Anterior cingulate cortex (tissue), 58 donors: Measurements from ENCODE around the gene ITPR3.

Experiments
- DNase-seq, 58 donors: peaks; one replicate each; lab custom pipeline; 2025; lab: John Stamatoyannopoulos, UW

The ITPR3 gene

GRCh38 chr6:33695451-33695887 lies 74.3 kb downstream of the ITPR3 start:
- DNase-seq, result peak in 17 of 58 donors; percentile 8 to 68 (median 23)

DNA sequence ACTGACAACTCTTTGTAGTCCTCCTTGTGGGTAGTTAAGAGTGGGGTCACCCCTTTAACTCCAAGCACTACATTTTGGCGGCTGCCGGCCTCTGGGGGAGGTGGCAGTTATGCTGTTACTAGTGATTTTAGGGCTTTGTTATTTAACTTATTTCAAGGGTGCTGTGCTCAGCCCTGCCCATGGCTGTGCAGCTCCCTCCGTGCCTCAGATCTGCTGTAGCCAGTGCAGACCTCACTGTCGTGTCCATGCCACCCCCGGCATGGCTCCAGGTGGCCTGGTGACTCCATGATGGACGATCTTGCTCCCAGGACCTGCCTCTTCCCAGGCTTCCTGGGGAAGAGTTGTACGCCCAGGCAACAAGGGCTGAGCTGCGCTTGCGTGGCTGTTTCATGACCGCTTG lies 75.0 kb downstream of the ITPR3 start:
- DNase-seq, result no peak

GRCh38 chr6:33696548-33697518 lies 75.7 kb downstream of the ITPR3 start:
- DNase-seq, result peak in 13 of 58 donors; percentile 9 to 44 (median 16)

DNA sequence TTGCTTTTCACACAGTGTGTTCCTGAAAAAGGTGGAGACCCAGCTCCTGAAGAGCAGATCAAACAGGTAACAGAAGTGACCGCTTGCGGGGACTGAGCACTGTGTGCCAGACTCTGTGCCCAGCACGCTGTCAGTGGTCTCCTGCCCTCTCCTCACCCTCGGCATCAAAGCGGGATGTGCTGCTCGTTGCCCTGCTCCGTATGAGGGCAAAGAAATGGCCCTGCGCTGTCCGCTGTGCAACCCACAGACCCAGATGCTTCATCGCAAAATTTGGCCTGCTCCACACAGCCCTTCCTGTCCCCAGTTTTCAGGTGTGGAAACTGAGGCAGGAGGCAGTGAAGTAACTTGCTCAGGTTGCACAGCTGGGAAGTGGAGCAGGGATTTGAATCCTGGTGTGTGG lies 76.7 kb downstream of the ITPR3 start:
- DNase-seq, result no peak

DNA sequence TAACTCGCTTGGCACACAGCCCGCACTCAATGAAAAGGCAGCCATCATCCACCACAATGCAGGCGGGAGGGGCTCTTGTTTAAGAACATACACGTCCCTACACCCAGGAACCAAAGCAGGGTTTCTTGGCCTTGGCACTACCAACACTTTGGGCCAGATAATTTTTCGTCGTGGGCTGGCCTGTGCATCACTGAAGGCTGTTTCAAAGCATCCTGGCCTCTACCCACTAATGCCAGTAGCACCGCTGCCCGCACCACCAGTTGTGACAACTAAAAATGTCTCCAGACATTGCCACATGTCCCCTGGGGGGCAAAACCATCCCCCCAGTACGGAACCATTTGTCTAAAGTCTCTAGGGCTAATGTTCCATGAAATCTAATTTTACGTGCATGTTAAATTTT lies 77.4 kb downstream of the ITPR3 start:
- DNase-seq, result no peak

DNA sequence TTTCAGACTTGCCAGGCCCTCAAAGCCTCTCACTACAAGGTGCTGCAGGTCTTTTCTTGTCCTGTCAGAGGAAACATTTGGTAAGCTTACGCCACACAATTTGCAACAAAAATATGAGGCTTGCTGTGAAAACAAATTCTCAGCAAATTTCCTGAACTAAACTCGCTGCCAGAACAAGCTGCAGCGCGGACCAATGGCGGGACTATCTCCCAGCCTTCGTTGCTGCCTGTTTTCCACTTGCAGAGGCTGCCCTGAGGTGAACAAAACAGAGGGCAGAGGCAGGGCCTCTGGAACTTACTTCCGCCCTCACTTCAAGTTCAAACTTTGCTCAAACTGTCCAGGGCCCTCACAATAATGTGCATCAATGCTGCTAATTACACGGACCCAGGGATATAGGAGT lies 78.0 kb downstream of the ITPR3 start:
- no peak for DNase-seq

GRCh38 chr6:33699739-33700138 lies 78.6 kb downstream of the ITPR3 start:
- DNase-seq, result no peak

DNA sequence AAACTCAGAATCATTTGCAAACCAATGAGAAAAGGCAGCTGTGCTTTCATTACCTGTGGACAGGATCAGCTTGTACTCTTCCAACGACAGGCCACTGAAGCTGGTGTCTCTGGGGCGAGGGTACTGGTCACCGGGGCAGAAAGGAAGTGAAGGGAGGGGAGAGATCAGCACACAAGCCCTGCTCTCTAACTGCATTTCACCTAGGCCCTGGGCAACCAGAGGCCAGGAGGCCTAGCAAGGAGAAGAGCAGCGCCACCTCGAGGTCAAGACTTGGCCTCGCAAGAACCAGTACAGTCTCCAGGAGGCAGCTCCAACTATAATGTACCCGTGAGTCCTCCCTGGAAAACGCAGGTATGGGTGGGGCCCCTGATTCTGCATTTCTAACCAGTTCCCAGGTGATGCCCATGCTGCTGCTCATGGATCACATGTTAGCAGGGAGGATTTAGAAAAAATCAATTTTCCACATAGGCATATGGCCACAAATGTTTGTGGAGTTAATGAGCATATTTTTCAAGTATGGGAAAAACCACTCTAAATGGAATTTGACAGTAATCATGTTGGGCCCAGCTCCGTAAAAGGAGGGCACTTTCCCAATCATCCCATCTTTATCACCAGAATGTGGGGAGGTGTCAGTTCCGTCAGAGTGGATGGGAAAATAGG lies 79.4 kb downstream of the ITPR3 start:
- peak in 22 of 58 donors; percentile 9 to 52 (median 20) for DNase-seq

- peak in 6 of 58 donors; percentile 2 to 40 (median 15) for DNase-seq
Measured at GRCh38 chr6:33702345-33702977, 81.3 kb downstream of the ITPR3 start.

GRCh38 chr6:33704215-33705066 lies 83.3 kb downstream of the ITPR3 start:
- peak in 1 of 58 donors; percentile 51 for DNase-seq

- DNase-seq, result no peak
Measured at GRCh38 chr6:33705268-33705885, 84.3 kb downstream of the ITPR3 start.

GRCh38 chr6:33705955-33706725 lies 85.0 kb downstream of the ITPR3 start:
- DNase-seq, result no peak

DNA sequence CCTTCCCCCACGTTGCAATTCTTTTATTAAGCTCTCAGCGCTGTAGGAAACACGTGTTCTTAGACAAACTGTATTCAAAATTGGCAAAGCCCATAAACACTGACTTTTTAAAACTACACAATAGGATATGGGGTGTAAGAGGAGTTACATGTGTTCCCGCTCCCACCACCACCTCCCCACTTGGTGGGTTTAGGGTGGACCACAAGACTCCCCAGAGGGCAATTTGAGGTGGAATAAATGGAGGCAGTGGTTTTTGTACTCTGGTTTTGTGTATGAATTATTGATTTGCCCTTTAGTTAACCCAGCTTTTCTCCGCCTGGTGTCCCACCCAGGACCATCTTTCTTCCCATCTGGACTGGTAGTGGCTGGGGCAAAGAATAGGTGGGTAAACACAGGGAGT lies 86.6 kb downstream of the ITPR3 start:
- DNase-seq, result no peak

GRCh38 chr6:33708516-33709204 lies 87.5 kb downstream of the ITPR3 start:
- DNase-seq, result no peak

GRCh38 chr6:33709605-33710295 lies 88.6 kb downstream of the ITPR3 start:
- peak in 12 of 58 donors; percentile 11 to 70 (median 30) for DNase-seq

DNA sequence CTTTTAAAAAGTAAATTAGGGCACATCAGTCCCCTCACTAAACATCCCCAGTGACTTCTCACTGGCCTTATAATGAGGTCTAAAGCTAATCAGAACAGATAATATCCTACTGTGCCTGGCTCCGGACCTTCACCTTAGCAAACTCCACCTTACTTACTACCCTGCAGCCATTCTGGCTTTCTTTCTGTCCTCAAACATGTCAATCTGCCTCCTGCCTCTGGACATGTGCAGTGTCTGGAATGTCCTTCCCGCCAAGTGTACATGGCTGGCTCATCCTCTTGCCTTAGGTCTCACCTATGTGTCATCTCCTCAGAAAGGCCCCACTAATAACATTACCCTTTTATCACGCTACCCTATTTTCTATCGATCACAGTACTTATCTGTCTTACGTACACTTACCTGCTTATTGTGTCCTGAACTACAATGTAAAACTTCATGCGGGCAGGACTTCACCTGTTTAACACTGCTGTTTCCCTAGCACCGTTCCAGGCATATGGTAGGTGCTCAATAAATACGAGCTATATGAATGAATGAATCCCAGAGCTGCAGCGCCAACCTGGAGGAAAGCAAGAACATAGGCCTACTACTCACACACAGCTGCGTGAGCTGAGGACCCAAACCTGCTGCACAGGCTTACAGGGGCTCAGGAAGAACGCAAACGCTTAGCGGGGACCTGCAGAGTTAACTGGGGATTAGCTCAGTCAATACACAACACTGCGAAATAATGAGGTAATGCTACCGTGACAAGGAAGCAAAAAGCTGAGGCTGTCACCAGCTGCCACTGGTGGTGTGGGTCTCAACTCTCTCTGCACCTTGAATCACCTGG lies 89.4 kb downstream of the ITPR3 start:
- DNase-seq, result no peak
